ENCODE measurements around the gene CACNA1D.

The CACNA1D gene

DNA sequence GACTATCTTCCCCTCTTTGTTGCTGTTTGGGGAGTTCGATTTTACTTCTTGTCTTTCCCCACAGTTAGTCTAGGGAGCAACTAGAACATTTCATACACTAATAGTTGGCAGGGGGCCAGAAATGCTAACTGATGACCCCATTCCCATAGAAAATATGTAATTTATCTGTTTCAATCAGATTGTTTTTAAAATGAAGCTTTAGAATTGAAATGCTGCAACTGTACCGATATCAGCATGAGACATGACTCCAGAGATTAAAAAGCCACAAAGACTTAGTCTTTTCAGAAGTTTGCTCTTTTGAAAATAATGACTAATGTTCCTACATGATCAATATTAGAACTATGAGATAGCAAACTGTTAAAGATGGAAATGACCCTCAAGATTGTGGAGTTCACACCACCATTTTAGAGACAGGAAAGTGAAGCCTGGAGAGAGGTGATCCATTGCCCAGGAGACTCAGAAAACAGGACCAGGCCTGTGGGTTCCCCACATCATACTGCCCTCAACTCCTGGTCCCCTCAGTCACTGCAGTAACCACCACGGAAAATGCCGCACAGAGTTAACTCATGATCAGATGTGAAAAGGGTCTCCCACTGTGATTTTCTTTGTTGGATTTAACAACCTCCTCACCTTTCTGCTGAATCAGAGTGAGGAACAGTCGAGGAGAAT, 221.5 kb downstream of the CACNA1D start:
- no peak for DNase-seq (ENCODE audit: low spot score)

DNA sequence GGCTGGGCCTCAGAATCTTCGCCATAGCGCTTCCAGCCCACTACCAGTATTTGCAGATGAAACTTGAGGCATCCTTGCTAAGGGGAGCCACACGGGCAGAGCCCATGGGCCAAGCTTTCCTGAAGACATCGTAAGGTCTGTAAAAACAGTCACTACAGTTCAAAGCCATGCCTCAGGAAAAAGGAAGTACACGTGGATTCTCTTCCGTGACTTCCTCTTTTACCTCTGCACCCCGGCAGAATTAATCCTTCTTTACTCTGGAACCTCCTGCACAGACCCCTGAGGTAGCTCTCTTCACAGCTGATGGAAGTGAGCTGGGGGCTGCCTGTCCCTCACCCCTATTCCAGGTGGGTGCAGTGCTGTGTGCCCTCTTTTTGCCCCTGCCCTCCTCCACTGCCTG, 222.6 kb downstream of the CACNA1D start:
- DNase-seq (ENCODE audit: low spot score) = no peak

DNA sequence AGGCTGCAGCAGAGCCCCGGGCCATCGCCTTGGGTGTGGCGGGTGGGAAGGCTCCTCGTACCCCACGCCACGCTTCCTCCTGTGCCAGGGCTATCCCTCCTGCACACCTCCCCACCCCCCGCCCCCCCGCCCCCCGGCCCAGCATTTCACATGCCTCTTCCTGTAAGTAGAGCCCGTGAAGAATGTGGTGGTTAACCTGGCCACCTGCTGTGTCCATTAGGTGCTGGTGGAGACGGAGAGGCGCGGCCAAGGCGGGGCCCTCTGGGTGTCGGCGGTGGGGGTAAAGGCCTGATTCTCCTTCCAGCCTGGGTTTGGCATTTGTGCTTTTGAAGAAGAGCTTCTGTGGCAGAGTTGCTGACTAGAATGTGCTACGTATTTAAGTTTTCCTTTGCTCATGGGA, 224.1 kb downstream of the CACNA1D start:
- DNase-seq (ENCODE audit: low spot score) = no peak

DNA sequence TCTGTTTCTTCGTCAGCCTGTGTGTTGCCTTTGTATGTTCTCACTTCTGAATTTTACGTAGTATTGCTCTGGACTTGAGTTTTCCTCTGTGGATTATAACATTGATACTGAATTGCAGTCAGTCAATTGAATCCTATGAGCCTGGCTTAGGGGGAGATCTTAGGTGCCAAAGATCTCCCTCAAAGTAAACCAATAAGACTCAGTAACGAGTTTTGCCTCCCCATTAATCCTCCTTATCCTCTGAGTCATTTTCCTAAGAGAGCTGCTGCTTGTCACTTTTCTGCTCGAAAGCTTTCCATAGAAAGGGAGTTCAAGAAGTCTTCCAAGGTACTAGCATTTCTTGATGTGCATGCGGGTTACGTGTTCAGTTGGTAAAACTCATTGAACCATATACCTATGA, 225.4 kb downstream of the CACNA1D start:
- DNase-seq (ENCODE audit: low spot score) = no peak

DNA sequence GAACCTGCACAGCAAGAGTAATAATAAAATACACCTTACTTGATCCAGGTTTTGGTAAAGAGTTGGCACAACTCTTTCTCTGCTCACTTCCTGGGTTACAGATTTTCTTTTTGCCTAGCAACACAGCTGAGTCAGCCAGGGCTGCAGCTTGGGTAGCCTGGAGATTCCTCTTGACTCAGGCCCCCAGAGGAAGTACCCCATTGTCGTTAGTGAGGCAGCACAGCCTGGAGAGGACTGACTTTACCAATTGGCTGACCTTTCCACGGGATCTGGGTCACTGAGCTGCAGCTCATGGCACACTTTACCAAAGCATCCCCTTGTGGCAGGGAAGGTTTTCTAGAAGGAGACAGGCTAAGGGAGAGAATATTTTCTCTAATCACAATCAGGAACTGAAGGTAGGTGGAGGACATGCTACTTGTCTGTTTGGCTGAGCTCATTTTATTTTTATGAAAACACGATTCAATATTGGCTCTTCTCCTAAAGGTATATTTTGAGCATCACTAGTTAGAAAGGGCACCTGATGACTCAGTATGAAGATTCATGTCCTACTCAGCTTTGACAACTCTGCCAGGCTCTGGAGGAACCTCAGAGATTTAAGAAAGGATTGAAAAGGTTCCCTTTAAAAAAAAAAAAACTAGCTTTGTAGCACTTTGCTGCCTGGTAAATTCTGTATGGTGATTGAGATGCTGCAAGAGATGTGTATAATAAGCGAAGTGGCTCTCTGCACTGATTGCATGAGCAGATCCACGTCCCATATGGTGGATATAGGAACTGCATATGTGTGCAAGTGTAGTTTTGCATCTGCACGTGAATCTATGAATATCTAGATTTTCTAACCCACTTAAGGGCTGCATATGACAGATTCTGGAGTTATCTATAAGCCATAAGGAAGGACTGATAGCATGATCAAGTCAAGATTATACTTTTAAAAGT, 227.0 kb downstream of the CACNA1D start:
- DNase-seq (ENCODE audit: low spot score) = no peak

DNA sequence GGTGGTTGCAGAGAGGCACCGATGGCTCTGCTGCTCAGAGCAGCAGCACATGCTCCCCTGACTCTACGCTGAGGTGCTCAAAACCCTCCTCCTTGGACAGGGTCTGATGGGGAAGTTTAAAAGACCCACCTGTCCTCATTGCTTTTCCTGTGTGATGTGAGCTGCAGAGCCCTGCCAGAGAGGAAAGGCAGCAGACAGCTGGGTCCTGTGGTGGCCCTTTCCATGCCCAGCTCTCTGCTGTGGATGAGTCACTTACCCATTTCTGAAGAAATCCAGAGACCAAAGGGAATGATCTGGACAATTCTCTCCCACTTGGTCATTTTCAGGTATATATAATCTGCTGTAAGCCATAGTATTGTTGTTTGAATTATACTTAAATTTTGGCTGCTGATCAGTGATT, 230.2 kb downstream of the CACNA1D start:
- no peak for DNase-seq (ENCODE audit: low spot score)

DNA sequence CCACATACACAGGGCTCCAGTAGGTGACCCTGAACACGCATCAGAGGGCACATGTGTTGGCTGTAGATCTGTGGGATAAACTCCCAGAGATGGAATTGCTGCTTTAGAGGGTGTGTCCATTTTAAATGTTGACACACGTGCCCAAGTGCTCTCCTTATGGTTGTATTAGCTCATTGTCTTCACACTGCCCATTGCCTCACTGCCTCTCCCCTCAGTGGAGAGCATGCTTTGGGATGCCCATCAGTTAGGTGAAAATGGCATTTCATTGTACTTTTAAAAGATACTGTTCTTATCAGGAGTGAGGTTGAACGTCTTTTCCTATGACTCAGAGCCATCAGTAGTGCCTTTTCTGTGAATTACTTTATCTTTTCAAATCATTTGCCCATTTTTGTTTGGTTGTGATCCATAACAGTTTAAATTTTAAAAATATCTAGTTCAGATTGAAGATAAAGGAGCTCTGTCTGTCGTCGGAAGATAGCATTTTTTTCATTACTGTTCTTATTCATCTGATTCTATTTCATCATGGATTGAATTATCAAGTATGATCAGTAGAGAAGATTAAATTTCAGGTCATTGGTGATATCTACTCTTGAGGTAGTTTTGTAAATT, 231.1 kb downstream of the CACNA1D start:
- DNase-seq (ENCODE audit: low spot score) = no peak

DNA sequence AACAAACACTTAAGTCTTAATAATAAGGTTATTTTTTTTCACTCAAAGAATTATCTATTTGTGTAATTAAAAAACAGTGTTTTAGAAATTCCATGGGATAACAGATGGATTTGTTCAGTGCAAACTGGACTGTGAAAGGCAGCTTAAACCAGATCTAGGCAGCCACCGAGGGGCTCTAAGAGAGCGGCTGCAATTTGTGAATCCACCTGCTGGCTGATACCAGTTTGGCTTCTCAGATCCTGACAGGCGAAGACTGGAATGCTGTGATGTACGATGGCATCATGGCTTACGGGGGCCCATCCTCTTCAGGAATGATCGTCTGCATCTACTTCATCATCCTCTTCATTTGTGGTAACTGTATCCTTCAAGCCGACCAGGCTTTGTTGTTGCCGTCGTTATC, 232.2 kb downstream of the CACNA1D start:
- DNase-seq (ENCODE audit: low spot score) = no peak

DNA sequence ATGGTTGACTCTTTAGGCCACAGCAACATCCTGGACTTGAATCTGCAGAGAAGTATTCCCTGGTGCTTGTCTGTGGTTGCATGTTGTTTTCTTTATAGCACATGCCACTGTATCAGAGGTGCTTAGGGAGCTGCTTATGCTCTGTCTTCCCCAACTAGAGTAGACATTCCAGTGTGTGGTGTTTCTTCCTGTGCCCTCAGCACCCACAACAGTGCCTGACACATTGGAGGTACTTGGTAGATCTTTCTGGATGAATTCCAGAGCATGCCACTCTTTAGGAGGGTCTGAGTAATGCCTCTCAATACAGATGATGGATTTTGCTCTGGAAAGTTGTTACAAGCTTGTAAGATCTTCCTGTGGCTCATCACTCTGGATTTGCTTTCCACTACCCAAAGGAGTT, 234.2 kb downstream of the CACNA1D start:
- no peak for DNase-seq (ENCODE audit: low spot score)

DNA sequence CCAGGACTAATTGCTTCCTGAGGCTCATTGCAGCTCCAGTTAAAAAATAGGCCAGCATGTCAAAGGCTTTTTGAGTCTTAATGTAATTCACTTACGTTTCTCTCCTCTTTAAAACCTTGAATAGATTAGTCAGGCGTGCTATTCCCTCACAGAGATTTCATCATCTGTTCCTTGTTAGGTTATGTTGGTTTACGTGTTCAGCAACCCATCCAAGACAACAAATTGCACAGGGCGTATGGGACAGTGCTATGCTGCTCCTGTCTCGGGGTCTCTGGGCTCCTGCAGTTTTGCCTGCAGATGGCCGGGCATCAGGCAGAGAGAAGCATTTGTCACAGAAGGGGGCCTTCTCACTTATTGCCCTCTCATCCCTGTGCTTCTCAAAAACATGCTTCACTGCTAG, 234.7 kb downstream of the CACNA1D start:
- no peak for DNase-seq (ENCODE audit: low spot score)

DNA sequence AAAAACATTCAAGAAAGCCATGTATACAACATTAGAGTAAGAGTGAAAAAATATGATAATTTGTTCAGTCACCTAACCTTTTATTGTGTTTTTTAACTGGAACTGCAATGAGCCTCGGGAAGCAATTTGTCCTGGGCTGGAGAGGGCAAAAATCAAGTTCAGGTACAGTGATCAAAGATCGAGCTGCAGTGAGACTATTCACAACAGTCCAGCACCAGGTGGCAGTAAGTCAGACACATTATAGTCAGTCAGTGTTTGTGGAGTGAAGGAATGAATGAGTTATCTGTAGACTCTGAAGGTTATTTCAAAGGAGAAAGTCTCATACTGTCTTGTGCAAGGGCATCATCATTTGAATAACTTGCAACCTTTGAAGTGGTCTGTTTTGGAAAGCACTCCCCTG, 235.2 kb downstream of the CACNA1D start:
- DNase-seq (ENCODE audit: low spot score) = no peak

DNA sequence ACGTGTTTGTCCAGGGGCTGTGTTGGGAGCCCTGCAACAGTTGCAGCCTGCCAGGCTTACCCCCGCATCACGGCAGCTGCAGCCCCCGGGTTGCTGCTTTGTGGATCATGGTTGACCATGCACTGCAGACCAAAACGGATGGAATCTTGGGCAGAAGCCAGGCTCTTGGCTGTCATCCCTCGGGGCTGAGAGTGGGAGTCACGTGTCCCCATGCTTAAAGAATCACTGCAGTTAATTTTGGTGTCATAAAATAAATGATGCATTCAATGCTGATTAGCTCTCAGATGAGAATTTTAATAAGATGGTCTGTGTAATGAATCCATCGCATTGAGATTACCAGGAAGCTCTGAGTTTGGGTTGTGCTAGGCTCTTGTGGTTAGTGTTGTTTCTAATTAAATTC, 236.2 kb downstream of the CACNA1D start:
- no peak for DNase-seq (ENCODE audit: low spot score)

DNA sequence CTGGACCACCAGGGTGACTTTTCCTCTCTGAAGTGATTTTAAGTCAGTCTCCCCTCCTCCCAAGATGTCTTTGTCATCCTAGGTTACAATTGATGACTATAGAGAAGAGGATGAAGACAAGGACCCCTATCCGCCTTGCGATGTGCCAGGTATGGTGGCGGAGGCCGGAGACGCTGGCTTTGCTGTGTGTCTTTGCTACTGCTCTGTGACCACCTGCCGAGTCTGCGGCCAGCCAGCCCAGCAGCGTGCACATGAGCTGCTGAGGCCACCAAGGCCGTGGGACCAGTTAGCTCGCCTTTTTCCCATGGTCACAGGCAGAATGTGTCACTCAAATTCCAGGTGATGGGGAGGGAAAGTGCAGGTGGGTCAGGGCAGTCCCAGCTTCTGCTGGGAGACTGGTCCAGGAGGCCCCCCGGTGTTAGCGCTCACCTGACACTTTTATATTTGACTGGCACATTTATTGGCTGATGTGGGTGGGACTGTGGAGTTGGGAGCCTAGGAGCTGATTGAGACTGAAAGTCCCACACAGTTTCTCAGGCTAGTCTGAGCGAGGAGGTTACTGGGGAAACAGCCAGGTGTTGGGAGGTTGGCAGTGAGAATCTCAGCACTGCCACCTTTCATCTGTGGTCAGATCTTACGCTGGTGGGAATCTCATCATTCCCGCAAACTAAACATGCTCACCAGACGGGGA, 237.7 kb downstream of the CACNA1D start:
- no peak for DNase-seq (ENCODE audit: low spot score)

DNA sequence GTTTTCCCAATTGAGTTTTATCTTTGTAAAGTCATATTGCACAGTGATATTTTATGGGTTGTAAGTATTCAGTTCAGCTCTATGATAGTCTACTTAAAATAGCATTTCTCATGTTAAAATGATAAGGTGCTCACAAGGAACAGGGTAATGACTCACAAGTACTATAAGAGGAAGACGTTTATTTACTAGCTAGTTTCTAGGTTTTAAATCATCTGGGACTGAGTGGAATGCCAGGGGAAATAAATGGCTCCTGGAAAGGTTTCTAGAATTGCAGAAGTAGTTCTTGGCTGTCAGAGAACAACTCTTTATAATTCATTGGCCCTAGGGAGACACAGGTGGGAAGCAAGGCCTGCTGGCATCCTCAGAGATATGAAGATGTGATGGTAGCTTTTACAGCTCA, 239.0 kb downstream of the CACNA1D start:
- DNase-seq (ENCODE audit: low spot score) = no peak

DNA sequence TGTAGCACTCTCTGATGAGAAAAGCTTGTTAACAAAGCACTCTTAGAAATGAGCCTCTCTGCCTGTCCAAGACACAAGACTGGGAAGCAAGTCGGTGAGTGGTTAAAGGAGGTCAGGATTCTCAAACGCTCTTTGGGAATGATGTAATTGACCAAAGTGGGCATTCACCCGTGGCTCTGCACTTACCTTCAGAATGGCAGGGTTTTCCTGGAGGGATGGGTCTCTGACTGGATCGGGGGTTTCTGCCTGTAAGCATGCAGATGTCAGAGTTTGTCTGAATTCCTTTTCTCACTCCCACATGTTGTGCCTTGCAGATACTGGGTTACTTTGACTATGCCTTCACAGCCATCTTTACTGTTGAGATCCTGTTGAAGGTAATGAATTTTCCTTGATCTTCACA, 245.6 kb downstream of the CACNA1D start:
- no peak for DNase-seq (ENCODE audit: low spot score)

DNA sequence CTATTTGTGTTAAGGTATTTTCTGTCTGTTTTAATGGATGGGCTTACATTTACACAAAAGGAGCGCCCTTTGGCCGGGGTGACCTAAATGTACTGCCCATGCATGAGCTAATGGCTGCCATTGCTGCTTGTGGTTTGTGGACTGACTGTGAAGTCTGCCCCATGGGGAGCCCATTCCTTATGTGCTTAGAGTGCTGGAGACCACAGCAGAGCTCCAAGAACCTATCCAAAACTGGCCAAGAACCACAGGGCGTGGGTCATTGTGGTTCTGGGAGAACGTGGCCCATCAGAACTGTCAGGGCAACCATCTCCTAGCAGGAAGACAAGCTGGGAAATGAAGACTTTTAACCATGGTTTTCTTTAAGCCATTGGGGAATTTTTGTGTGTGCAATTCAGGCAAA, 246.5 kb downstream of the CACNA1D start:
- DNase-seq (ENCODE audit: low spot score) = no peak

DNA sequence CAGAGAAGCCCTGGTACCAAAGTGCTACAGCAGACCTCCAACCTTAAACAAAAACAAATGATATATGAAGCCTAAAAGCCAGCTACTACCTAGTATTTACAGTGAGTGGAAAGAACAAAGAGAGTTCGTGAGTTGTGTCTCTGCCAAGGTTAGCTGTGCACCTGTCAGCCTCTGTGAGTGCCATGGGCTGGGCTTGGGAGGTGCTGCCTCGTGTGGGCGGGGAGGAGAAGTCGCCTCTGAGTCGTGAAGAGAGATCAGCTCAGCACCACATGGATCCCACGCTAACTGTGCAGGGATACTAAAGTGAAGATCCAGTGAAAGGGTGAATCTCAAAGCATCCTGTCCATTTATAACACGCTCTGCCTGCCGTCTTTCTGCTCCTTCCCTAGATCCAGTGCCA, 249.9 kb downstream of the CACNA1D start:
- no peak for DNase-seq (ENCODE audit: low spot score)

DNA sequence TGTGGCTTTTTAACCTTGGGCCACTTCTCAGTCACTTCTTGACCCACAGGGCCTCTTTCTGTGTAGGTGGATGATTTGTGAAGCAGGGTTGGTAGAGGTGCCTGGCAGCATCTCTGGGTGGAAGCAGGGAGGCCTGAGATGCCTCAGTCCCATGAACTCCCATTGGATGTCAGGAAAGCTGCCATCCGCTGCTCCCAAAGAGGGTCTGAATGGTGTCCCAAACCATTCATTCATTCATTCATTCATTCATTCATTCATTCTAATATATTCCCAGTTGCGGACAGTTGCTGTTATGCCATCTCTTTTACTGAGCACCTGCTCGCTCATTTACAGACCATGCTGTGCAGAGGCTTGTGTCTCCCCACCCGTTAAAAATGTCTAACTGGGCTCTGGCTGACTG, 253.1 kb downstream of the CACNA1D start:
- no peak for DNase-seq (ENCODE audit: low spot score)

DNA sequence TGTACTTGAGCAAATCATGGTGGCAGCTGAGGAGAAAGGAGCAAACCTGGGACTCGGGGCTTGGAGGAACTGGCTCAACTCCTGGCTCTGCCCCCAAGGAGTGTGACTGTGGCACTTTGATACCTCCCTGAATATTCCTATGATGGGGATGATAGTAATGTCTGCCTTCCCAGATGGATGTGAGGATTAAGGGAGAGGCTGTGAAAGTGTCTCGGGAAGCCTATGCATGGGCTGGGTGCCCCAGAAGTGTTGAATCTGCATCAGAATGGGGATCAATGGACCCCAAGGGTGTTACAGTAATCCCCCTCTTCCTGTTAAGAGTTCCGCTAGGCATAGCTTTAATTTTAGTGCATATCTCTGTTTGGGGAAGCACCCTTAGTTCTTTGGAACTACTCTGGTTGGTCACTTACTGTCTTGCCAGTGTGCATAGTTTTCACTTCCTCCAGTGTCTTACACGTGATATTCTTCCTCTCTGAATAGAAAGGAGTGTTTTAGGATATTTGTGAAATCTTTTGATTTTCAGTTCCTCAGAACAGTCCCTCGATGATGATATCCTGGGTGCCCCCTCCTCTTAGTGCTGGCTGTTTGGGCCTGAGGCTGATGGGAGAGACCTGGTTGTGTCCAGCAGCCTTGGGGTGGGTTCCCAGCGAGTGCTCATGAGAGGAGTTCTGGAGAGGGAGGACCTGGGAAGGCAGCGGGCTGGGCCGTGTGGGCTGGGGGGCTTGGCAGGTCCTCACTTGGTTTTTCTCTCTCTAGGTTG, 254.3 kb downstream of the CACNA1D start:
- DNase-seq (ENCODE audit: low spot score) = no peak

DNA sequence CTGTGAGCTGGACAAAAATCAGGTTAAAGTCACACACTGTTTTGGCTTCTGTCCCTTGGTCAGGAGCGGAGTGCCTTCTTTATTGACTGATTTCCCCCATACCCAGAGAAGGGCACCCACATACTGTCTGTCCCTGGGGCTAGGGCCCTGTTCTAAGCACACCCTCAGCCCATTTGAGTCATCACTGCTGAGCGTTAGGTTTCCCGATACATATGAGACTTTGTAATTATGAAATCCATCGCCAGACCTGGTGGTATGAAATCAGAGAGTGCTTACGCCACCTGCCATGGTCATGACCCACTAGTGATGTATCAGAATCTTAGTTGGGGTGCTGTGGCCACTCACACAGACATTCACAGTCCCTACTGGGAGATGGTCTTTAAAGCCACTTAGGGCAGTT, 255.0 kb downstream of the CACNA1D start:
- no peak for DNase-seq (ENCODE audit: low spot score)

DNA sequence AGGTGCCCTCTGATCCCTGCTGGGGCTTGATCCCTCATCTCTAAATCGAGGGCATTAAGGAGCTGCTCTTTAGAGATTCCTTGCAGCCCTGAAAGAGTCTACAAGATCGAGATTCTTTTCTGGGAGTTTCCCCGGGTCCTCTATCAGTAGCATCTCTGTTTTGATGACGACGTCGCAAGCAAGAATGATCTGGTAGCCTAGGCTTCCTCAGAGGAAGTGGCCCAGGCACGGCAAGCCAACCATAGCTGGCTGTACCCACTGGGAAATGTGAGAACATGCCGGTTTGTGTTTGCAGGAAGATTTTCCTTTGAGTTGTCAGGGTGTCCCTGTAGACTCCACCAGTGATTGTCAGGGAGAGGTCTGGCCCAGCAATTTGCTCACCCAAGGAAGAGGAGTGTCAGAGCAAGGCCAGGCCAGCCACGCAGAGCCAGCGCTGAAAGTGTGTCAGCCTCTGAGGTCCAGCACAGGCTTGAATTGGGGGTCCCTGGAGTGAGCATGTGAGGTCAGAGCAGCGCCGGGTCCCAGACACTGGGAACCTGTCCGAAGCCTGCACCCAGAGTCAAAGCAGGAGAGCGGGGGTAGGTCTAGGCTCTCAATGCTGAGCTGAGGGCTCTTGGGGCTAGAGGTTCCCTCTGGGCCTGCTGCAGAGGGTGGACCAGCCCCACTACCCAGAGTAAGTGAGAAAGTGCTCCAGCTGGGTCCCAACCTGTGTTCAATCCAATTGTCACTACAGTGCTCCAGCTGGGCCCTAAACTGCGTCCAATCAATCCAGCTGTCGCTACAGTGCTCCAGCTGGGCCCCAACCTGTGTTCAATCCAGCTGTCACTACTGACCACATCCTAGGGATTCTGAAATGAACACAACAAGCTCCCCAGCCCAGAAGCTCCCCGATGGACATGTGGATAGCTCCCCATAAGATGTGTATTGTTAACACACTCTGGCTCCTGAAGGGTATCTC, 256.1 kb downstream of the CACNA1D start:
- no peak for DNase-seq (ENCODE audit: low spot score)
